Stimulated activated CD4-positive, alpha-beta T cell treated with anti-CD3 and anti-CD28 coated beads, Interleukin-1b, Interleukin-23, amount 100 ng/mL, for 4 hours (primary cell): ENCODE measurements around the gene ITGB5.

ENCODE experiments used
- DNase-seq, 2 donors: peaks; one replicate each; pipeline ENCODE4 v3.0.0-alpha.2; 2020; ENCODE audit warnings: low read depth in 2 of 2

Gene ITGB5

GRCh38 chr3:124860599-124860998 lies 26.6 kb downstream of the ITGB5 start:
- no peak for DNase-seq

GRCh38 chr3:124859025-124859424 lies 28.1 kb downstream of the ITGB5 start:
- DNase-seq: no peak

GRCh38 chr3:124858275-124858674 lies 28.9 kb downstream of the ITGB5 start:
- no peak for DNase-seq

GRCh38 chr3:124856677-124857076 lies 30.5 kb downstream of the ITGB5 start:
- DNase-seq: no peak

- no peak for DNase-seq
These were observed 33.2 kb downstream of the ITGB5 start for GRCh38 chr3:124854009-124854408.

- DNase-seq: no peak
These were observed 33.7 kb downstream of the ITGB5 start for GRCh38 chr3:124853446-124853845.

GRCh38 chr3:124851905-124852304 lies 35.3 kb downstream of the ITGB5 start:
- no peak for DNase-seq

GRCh38 chr3:124851136-124851535 lies 36.0 kb downstream of the ITGB5 start:
- DNase-seq: no peak

GRCh38 chr3:124850633-124851032 lies 36.5 kb downstream of the ITGB5 start:
- DNase-seq: no peak

GRCh38 chr3:124850212-124850611 lies 37.0 kb downstream of the ITGB5 start:
- DNase-seq: no peak

- DNase-seq: no peak
These were observed 38.9 kb downstream of the ITGB5 start for GRCh38 chr3:124848300-124848699.

GRCh38 chr3:124847863-124848262 lies 39.3 kb downstream of the ITGB5 start:
- DNase-seq: no peak

- no peak for DNase-seq
These were observed 40.1 kb downstream of the ITGB5 start for GRCh38 chr3:124847051-124847450.

GRCh38 chr3:124846189-124846588 lies 41.0 kb downstream of the ITGB5 start:
- no peak for DNase-seq

- DNase-seq: no peak
These were observed 41.8 kb downstream of the ITGB5 start for GRCh38 chr3:124845406-124845805.

GRCh38 chr3:124843506-124844177 lies 43.5 kb downstream of the ITGB5 start:
- no peak for DNase-seq

- DNase-seq: no peak
These were observed 44.1 kb downstream of the ITGB5 start for GRCh38 chr3:124843047-124843446.

- no peak for DNase-seq
These were observed 45.6 kb downstream of the ITGB5 start for GRCh38 chr3:124841517-124841916.

GRCh38 chr3:124840331-124840730 lies 46.8 kb downstream of the ITGB5 start:
- DNase-seq: no peak

- no peak for DNase-seq
These were observed 47.3 kb downstream of the ITGB5 start for GRCh38 chr3:124839896-124840295.

- DNase-seq: no peak
These were observed 48.2 kb downstream of the ITGB5 start for GRCh38 chr3:124838963-124839362.

GRCh38 chr3:124837730-124838186 lies 49.4 kb downstream of the ITGB5 start:
- no peak for DNase-seq

- no peak for DNase-seq
These were observed 50.1 kb downstream of the ITGB5 start for GRCh38 chr3:124837065-124837464.

GRCh38 chr3:124836448-124836847 lies 50.7 kb downstream of the ITGB5 start:
- no peak for DNase-seq
